HEK293 (cell line): ENCODE measurements around the gene CPEB3.
A peak's percentile ranks its signal among the peaks of the same experiment; 100 is the strongest.

ENCODE experiments used
- CTCF ChIA-PET: fragments of 350-600 bp; formaldehyde crosslinking; extraction: SDS; loops from one replicate; lab custom pipeline; 2021; ENCODE audit warnings: antibody characterized with exemption; lab: Yijun Ruan, JAX
- POLR2A ChIA-PET: fragments of 300-600 bp; formaldehyde crosslinking; extraction: SDS; loops from one replicate; lab custom pipeline; 2020; ENCODE audit warnings: antibody characterized with exemption, inconsistent platforms; lab: Yijun Ruan, JAX
- H3K27ac ChIP-seq: fragments of 200-500 bp; sonication (Bioruptor generic); 2 replicates; pipeline ENCODE4 v1.5.1; 2014; ENCODE audit warnings: low read depth, low read length, control low read depth, inconsistent platforms; ENCODE audit errors: extremely low read depth
- H3K36me3 ChIP-seq, 2 experiments: fragments of 200-500 bp in 1 of 2; sonication (Bioruptor generic) in 1 of 2; 1 replicate in 1 of 2; 2 replicates in 1 of 2; pipeline ENCODE4 v1.5.1; 2014 to 2017; ENCODE audit warnings: inconsistent platforms in 2 of 2, low read length in 2 of 2; ENCODE audit not compliant: control insufficient read depth in 2 of 2, insufficient read depth in 1 of 2
- H3K4me1 ChIP-seq: fragments of 200-500 bp; sonication (Bioruptor generic); 2 replicates; pipeline ENCODE4 v1.5.1; 2014; ENCODE audit warnings: mild to moderate bottlenecking, low read length, inconsistent platforms; ENCODE audit not compliant: control insufficient read depth, insufficient read depth
- H3K4me3 ChIP-seq: 2 replicates; pipeline ENCODE4 v1.5.1; 2011; ENCODE audit warnings: low read depth, mild to moderate bottlenecking, control low read depth, low read length, moderate library complexity
- H3K9me3 ChIP-seq: fragments of 200-500 bp; sonication (Bioruptor generic); 2 replicates; pipeline ENCODE4 v1.5.1; 2014; ENCODE audit warnings: low read depth, low read length, inconsistent platforms; ENCODE audit not compliant: control insufficient read depth, insufficient read depth
- FEZF1 ChIP-seq: fragments of 450-650 bp; formaldehyde crosslinking; IDR thresholded peaks from 2 replicates; pipeline ENCODE4 v1.5.1; 2016; ENCODE audit warnings: missing biosample characterization, missing genetic modification characterization
- KLF1 ChIP-seq: fragments of 450-650 bp; formaldehyde crosslinking; IDR thresholded peaks from 2 replicates; pipeline ENCODE4 v1.5.1; 2016; ENCODE audit warnings: missing biosample characterization, missing genetic modification characterization
- KLF17 ChIP-seq: fragments of 450-650 bp; formaldehyde crosslinking; IDR thresholded peaks from 2 replicates; pipeline ENCODE4 v1.5.1; 2016; ENCODE audit warnings: missing biosample characterization, missing genetic modification characterization
- SP2 ChIP-seq: fragments of 450-650 bp; formaldehyde crosslinking; IDR thresholded peaks from 2 replicates; pipeline ENCODE4 v1.5.1; 2016; ENCODE audit warnings: missing biosample characterization, missing genetic modification characterization
- TCF7L2 ChIP-seq: IDR thresholded peaks from 2 replicates; pipeline ENCODE4 v1.6.1; 2011; ENCODE audit warnings: low read depth, mild to moderate bottlenecking, inconsistent platforms, low read length, moderate library complexity, borderline replicate concordance
- ZIC2 ChIP-seq: fragments of 450-650 bp; formaldehyde crosslinking; IDR thresholded peaks from 2 replicates; pipeline ENCODE4 v1.5.1; 2016; ENCODE audit warnings: missing biosample characterization, missing genetic modification characterization
- ZNF10 ChIP-seq: fragments of 450-650 bp; formaldehyde crosslinking; IDR thresholded peaks from 2 replicates; pipeline ENCODE4 v1.5.1; 2017; ENCODE audit warnings: missing biosample characterization, missing genetic modification characterization
- ZNF112 ChIP-seq: fragments of 450-650 bp; formaldehyde crosslinking; IDR thresholded peaks from 2 replicates; pipeline ENCODE4 v1.5.0; 2017; ENCODE audit warnings: missing biosample characterization, missing genetic modification characterization
- ZNF114 ChIP-seq: fragments of 450-650 bp; formaldehyde crosslinking; IDR thresholded peaks from 2 replicates; pipeline ENCODE4 v1.5.0; 2017; ENCODE audit warnings: missing biosample characterization, missing genetic modification characterization
- ZNF155 ChIP-seq: fragments of 450-650 bp; formaldehyde crosslinking; IDR thresholded peaks from 2 replicates; pipeline ENCODE4 v1.5.1; 2016; ENCODE audit warnings: missing biosample characterization, missing genetic modification characterization
- ZNF157 ChIP-seq: fragments of 450-650 bp; formaldehyde crosslinking; IDR thresholded peaks from 2 replicates; pipeline ENCODE4 v1.5.1; 2016; ENCODE audit warnings: missing biosample characterization, missing genetic modification characterization
- ZNF211 ChIP-seq: fragments of 450-650 bp; formaldehyde crosslinking; IDR thresholded peaks from 2 replicates; pipeline ENCODE4 v1.5.1; 2016; ENCODE audit warnings: low read depth, missing biosample characterization, missing genetic modification characterization
- ZNF248 ChIP-seq: fragments of 450-650 bp; formaldehyde crosslinking; IDR thresholded peaks from 2 replicates; pipeline ENCODE4 v1.5.1; 2017; ENCODE audit warnings: missing biosample characterization, missing genetic modification characterization
- ZNF292 ChIP-seq: fragments of 450-650 bp; formaldehyde crosslinking; IDR thresholded peaks from 2 replicates; pipeline ENCODE4 v1.5.1; 2016; ENCODE audit warnings: low read depth, missing biosample characterization, missing genetic modification characterization, borderline replicate concordance
- ZNF366 ChIP-seq: fragments of 450-650 bp; formaldehyde crosslinking; conservative IDR thresholded peaks from 2 replicates; pipeline ENCODE4 v1.5.1; 2016; ENCODE audit warnings: missing biosample characterization, missing genetic modification characterization
- ZNF394 ChIP-seq: fragments of 450-650 bp; formaldehyde crosslinking; IDR thresholded peaks from 2 replicates; pipeline ENCODE4 v1.5.1; 2016; ENCODE audit warnings: missing biosample characterization, missing genetic modification characterization, mild to moderate bottlenecking, moderate library complexity, borderline replicate concordance
- ZNF426 ChIP-seq: fragments of 450-650 bp; formaldehyde crosslinking; IDR thresholded peaks from 2 replicates; pipeline ENCODE4 v1.5.1; 2017; ENCODE audit warnings: missing biosample characterization, missing genetic modification characterization, mild to moderate bottlenecking, inconsistent platforms, moderate library complexity
- ZNF555 ChIP-seq: fragments of 450-650 bp; formaldehyde crosslinking; conservative IDR thresholded peaks from 2 replicates; pipeline ENCODE4 v1.5.1; 2017; ENCODE audit warnings: missing biosample characterization, mild to moderate bottlenecking, missing genetic modification characterization, inconsistent platforms
- ZNF623 ChIP-seq: fragments of 450-650 bp; formaldehyde crosslinking; IDR thresholded peaks from 2 replicates; pipeline ENCODE4 v1.5.1; 2016; ENCODE audit warnings: missing biosample characterization, missing genetic modification characterization
- ZNF624 ChIP-seq: fragments of 450-650 bp; formaldehyde crosslinking; IDR thresholded peaks from 2 replicates; pipeline ENCODE4 v1.5.1; 2017; ENCODE audit warnings: missing biosample characterization, missing genetic modification characterization
- ZNF654 ChIP-seq: fragments of 450-650 bp; formaldehyde crosslinking; IDR thresholded peaks from 2 replicates; pipeline ENCODE4 v1.5.1; 2016; ENCODE audit warnings: low read depth, missing biosample characterization, missing genetic modification characterization
- ZNF664 ChIP-seq: fragments of 450-650 bp; formaldehyde crosslinking; IDR thresholded peaks from 2 replicates; pipeline ENCODE4 v1.5.1; 2016; ENCODE audit warnings: missing biosample characterization, missing genetic modification characterization
- ZNF701 ChIP-seq: fragments of 450-650 bp; formaldehyde crosslinking; IDR thresholded peaks from 2 replicates; pipeline ENCODE4 v1.5.1; 2016; ENCODE audit warnings: missing biosample characterization, missing genetic modification characterization
- ZNF747 ChIP-seq: fragments of 450-650 bp; formaldehyde crosslinking; IDR thresholded peaks from 2 replicates; pipeline ENCODE4 v1.5.1; 2016; ENCODE audit warnings: missing biosample characterization, missing genetic modification characterization
- ZNF830 ChIP-seq: fragments of 450-650 bp; IDR thresholded peaks from 2 replicates; pipeline ENCODE4 v1.5.0; 2018; ENCODE audit warnings: missing biosample characterization, missing genetic modification characterization, low read depth, mild to moderate bottlenecking, moderate library complexity
- TF ChIP-seq, protein P1 (sequence below): fragments of 450-650 bp; formaldehyde crosslinking; IDR thresholded peaks from 2 replicates; pipeline ENCODE4 v1.5.1; 2016; ENCODE audit warnings: missing biosample characterization, missing genetic modification characterization
- TF ChIP-seq, protein P2 (sequence below): fragments of 450-650 bp; formaldehyde crosslinking; IDR thresholded peaks from 2 replicates; pipeline ENCODE4 v1.5.1; 2016; ENCODE audit warnings: missing biosample characterization, missing genetic modification characterization
- TF ChIP-seq, protein P3 (sequence below): fragments of 450-650 bp; formaldehyde crosslinking; IDR thresholded peaks from 2 replicates; pipeline ENCODE4 v1.5.1; 2016; ENCODE audit warnings: missing biosample characterization, missing genetic modification characterization
- TF ChIP-seq, protein P4 (sequence below): fragments of 450-650 bp; formaldehyde crosslinking; IDR thresholded peaks from 2 replicates; pipeline ENCODE4 v1.5.1; 2017; ENCODE audit warnings: missing biosample characterization, missing genetic modification characterization

CPEB3 gene

DNA sequence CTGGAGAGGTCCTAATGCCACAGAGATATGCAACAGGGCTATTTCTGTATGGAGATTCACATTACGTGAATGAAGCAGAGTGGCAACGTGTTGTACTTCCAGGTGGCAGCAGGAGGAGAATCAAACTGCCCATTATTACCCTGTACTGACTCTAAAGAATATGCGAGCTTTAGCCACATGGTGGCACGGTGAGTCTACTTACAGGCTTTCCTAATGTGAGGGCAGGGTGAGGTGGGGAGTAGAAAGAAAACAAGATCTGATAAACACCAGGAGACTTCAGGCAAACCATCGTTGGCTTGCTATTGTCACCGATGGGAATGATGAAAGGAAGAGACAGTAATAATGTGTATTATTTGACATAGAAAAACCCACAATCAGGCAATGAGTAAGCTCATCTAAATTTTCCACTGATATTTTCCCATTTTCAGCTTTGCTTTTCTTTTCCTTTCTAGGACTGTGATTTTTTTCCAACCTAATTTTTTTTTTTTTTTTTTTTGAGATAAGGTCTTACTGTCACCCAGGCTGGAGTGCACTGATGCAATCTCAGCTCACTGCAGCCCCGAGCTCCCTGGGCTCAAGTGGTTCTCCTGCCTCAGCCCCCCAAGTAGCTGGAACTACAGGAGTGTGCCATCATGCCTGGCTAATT, 203.0 kb downstream of the CPEB3 start:
- Histone ChIP-seq H3K27ac (no peak overlapping the region), H3K4me1 (no peaks in the 10 kb centered on the region), H3K4me3 (no peak overlapping the region), H3K9me3 (no peaks in the 10 kb centered on the region), H3K36me3 (no peaks in the 10 kb centered on the region)
- POLR2A ChIA-PET: interaction anchor here (0.5 to 0.7 kb wide), 3 partner anchors 156 to 300 kb away, joined by 3 to 7 read pairs (median 4); partner anchors contain the start of genes CPEB3 and MARCHF5
- CTCF ChIA-PET: interaction anchor here (0.5 to 6.7 kb wide), 20 partner anchors 9 to 886 kb away, joined by 3 to 48 read pairs (median 4); partner anchors contain the start of genes CPEB3 and MARCHF5
- TF ChIP-seq ZNF112 (tag by site-specific recombination) (no peak), ZNF747 (tag by site-specific recombination) (no peak), ZNF624 (tag by site-specific recombination) (no peak), SP2 (tag by site-specific recombination) (no peak), ZNF10 (tag by site-specific recombination) (no peak), ZNF292 (no peak), ZNF366 (tag by site-specific recombination) (peak; percentile 75), ZNF426 (no peak), FEZF1 (tag by site-specific recombination) (no peak), ZNF623 (tag by site-specific recombination) (no peak), KLF1 (tag by site-specific recombination) (no peak), ZIC2 (tag by site-specific recombination) (peak; percentile 25; the same call in 1 of the 2 replicates), ZNF664 (tag by site-specific recombination) (no peak), ZNF211 (tag by site-specific recombination) (no peak), ZNF114 (no peak), ZNF394 (tag by site-specific recombination) (no peak), TCF7L2 (no peak), ZNF830 (tag by site-specific recombination) (no peak), ZNF248 (tag by site-specific recombination) (no peak), ZNF654 (tag by site-specific recombination) (peak; percentile 100), ZNF701 (tag by site-specific recombination) (no peak), ZNF555 (no peak), KLF17 (tag by site-specific recombination) (no peak), ZNF155 (tag by site-specific recombination) (no peak), ZNF157 (tag by site-specific recombination) (no peak)
- TF ChIP-seq, protein P1, sequence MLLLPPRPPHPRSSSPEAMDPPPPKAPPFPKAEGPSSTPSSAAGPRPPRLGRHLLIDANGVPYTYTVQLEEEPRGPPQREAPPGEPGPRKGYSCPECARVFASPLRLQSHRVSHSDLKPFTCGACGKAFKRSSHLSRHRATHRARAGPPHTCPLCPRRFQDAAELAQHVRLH (tag by site-specific recombination): no peak
- TF ChIP-seq, protein P2, sequence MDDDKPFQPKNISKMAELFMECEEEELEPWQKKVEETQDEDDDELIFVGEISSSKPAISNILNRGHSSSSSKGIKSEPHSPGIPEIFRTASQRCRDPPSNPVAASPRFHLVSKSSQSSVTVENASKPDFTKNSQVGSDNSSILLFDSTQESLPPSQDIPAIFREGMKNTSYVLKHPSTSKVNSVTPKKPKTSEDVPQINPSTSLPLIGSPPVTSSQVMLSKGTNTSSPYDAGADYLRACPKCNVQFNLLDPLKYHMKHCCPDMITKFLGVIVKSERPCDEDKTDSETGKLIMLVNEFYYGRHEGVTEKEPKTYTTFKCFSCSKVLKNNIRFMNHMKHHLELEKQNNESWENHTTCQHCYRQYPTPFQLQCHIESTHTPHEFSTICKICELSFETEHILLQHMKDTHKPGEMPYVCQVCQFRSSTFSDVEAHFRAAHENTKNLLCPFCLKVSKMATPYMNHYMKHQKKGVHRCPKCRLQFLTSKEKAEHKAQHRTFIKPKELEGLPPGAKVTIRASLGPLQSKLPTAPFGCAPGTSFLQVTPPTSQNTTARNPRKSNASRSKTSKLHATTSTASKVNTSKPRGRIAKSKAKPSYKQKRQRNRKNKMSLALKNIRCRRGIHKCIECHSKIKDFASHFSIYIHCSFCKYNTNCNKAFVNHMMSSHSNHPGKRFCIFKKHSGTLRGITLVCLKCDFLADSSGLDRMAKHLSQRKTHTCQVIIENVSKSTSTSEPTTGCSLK (tag by site-specific recombination): no peak
- TF ChIP-seq, protein P3, sequence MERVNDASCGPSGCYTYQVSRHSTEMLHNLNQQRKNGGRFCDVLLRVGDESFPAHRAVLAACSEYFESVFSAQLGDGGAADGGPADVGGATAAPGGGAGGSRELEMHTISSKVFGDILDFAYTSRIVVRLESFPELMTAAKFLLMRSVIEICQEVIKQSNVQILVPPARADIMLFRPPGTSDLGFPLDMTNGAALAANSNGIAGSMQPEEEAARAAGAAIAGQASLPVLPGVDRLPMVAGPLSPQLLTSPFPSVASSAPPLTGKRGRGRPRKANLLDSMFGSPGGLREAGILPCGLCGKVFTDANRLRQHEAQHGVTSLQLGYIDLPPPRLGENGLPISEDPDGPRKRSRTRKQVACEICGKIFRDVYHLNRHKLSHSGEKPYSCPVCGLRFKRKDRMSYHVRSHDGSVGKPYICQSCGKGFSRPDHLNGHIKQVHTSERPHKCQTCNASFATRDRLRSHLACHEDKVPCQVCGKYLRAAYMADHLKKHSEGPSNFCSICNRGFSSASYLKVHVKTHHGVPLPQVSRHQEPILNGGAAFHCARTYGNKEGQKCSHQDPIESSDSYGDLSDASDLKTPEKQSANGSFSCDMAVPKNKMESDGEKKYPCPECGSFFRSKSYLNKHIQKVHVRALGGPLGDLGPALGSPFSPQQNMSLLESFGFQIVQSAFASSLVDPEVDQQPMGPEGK (tag by site-specific recombination): peak; percentile 80
- TF ChIP-seq, protein P4, sequence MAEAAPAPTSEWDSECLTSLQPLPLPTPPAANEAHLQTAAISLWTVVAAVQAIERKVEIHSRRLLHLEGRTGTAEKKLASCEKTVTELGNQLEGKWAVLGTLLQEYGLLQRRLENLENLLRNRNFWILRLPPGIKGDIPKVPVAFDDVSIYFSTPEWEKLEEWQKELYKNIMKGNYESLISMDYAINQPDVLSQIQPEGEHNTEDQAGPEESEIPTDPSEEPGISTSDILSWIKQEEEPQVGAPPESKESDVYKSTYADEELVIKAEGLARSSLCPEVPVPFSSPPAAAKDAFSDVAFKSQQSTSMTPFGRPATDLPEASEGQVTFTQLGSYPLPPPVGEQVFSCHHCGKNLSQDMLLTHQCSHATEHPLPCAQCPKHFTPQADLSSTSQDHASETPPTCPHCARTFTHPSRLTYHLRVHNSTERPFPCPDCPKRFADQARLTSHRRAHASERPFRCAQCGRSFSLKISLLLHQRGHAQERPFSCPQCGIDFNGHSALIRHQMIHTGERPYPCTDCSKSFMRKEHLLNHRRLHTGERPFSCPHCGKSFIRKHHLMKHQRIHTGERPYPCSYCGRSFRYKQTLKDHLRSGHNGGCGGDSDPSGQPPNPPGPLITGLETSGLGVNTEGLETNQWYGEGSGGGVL (tag by site-specific recombination): no peak
